NB4 (cell line): Measurements from ENCODE around the gene CCNYL1.

ENCODE experiments used
- DNase-seq: peaks from one replicate; pipeline ENCODE4 v3.0.0; 2010; ENCODE audit warnings: low read depth
- H3K4me3 ChIP-seq: one replicate; pipeline ENCODE4 v1.5.1; 2011; ENCODE audit warnings: mild to moderate bottlenecking, low read depth, low read length, moderate library complexity
- MAX ChIP-seq: IDR thresholded peaks from 2 replicates; pipeline ENCODE4 v1.6.1; 2011; ENCODE audit warnings: low read depth, low read length
- POLR2A ChIP-seq: IDR thresholded peaks from 2 replicates; pipeline ENCODE4 v1.6.1; 2011; ENCODE audit warnings: mild to moderate bottlenecking; ENCODE audit not compliant: insufficient read length; ENCODE audit errors: extremely low read depth

The CCNYL1 gene

GRCh38 chr2:207802650-207803049, 91.2 kb downstream of the CCNYL1 start:
- no peak overlapping the region for H3K4me3 ChIP-seq
- no peak for DNase-seq
- TF ChIP-seq MAX (no peak), POLR2A (no peak)
